Heart left ventricle (tissue), 13 donors: Measurements from ENCODE around the gene P2RY8.
A peak's percentile ranks its signal among the peaks of the same experiment; 100 is the strongest.

Experiments used
- POLR2A ChIP-seq, 2 donors: fragments of 450-650 bp; IDR thresholded peaks; one replicate each; pipeline ENCODE4 v1.6.1; 2017; ENCODE audit warnings: antibody characterized with exemption in 2 of 2, mild to moderate bottlenecking in 2 of 2, moderate library complexity in 2 of 2
- TF ChIP-seq, protein P1 (sequence below), 12 donors: fragments of 200-600 bp; sonication (generic) in 4 of 12; IDR thresholded peaks; one replicate each; pipeline versions ENCODE4 v1.5.0 to v1.8.0; 2018 to 2022; ENCODE audit warnings: antibody characterized with exemption in 12 of 12, mild to moderate bottlenecking in 5 of 12
- donor health status: ischemic (EF 13 %, LVEDD 7.1; RV severe dilation, severe dysfunction).
- donor health status: DM: no; HTN: yes; CAD: no.
- donor health status: DM: no; HTN: no; CAD: no.
- donor health status: ischemic (EF 25% LVEDD 6.9; RV normal size, moderate dysfunction).
- donor health status: ischemic (EF 25% LVEDD 5.7; RV mildly dilated, moderate dysfunction).
- donor health status: ischemic (EF 35%, LVEDD 5.7; RV mildly dilated, moderate dysfunction).
- donor health status: nonischemic (EF 11% LVEDD 7.7; RV severe dilation, severe dysfunction).
- donor health status: DM: yes; HTN: yes; CAD: no.
- donor health status: PGD.
- donor health status: ischemic (EF 29% LVEDD 5.4; RV normal size, mild dysfunction).
- donor health status: nonischemic (EF 23%, LVEDD 6.1; RV moderate dilation, normal function).

GRCh38 chrX:1453951-1454785, 82.8 kb downstream of the P2RY8 start:
- TF ChIP-seq, protein P1, sequence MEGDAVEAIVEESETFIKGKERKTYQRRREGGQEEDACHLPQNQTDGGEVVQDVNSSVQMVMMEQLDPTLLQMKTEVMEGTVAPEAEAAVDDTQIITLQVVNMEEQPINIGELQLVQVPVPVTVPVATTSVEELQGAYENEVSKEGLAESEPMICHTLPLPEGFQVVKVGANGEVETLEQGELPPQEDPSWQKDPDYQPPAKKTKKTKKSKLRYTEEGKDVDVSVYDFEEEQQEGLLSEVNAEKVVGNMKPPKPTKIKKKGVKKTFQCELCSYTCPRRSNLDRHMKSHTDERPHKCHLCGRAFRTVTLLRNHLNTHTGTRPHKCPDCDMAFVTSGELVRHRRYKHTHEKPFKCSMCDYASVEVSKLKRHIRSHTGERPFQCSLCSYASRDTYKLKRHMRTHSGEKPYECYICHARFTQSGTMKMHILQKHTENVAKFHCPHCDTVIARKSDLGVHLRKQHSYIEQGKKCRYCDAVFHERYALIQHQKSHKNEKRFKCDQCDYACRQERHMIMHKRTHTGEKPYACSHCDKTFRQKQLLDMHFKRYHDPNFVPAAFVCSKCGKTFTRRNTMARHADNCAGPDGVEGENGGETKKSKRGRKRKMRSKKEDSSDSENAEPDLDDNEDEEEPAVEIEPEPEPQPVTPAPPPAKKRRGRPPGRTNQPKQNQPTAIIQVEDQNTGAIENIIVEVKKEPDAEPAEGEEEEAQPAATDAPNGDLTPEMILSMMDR (IDR thresholded peaks at IDR 0.05): peak; percentile 91 to 100 (median 97)
- TF ChIP-seq POLR2A (IDR thresholded peaks at IDR 0.05): no peak
